Measurements from ENCODE around the gene KREMEN2.

GRCh38 chr16:3009568-3010390 lies 45.7 kb downstream of the KREMEN2 start:
- TF ChIP-seq ATF2 (IDR thresholded peaks at IDR 0.05; ENCODE audit: low read length) (no peak), CEBPB (IDR thresholded peaks at IDR 0.05; ENCODE audit: low read depth, low read length) (no peak)
